ENCODE data around the gene PHOSPHO1. TPM values are rescaled to one million over a fixed set of nuclear protein-coding genes. Genes with fewer than 3 reads are reported as not detected.
"Not testable (repeated sequence)": the region's sequence is repeated elsewhere in the genome, so short reads cannot be mapped to it uniquely, and the experiment has no call there.

The PHOSPHO1 gene
- total RNA-seq, 1 experiment from 2014 or later = 0.48 TPM

- Histone ChIP-seq H3K4me1 (no peaks in the 10 kb centered on the region), H3K9me3 (no peaks in the 10 kb centered on the region), H3K27me3 (replicated peaks; ENCODE audit: control insufficient read depth, insufficient read depth, low read length) (no peaks in the 10 kb centered on the region; the same call in 1 of the 2 replicates), H3K4me3 (ENCODE audit: low read depth, low read length) (no peak overlapping the region), H3K36me3 (ENCODE audit: control insufficient read depth, insufficient read depth, low read length) (no peaks in the 10 kb centered on the region)
- intact Hi-C loops (cut with micrococcal nuclease; ENCODE audit: unreplicated experiment) = no loop called here
- ChIA-PET CTCF (interaction anchor here (0.9 to 1.2 kb wide), 2 partner anchors 14 to 23 kb away, joined by 4 read pairs; no protein-coding TSS in a partner anchor), POLR2A (no interaction called here)
- BruUV-seq (replicated peaks) = no TSS peak
- H3K4me1 Mint-ChIP-seq (ENCODE audit: low read depth, unreplicated experiment) = no peaks in the 10 kb centered on the region
- no peaks in the 10 kb centered on the region for H3K9me3 Mint-ChIP-seq (ENCODE audit: unreplicated experiment)
- H3K27me3 Mint-ChIP-seq (ENCODE audit: insufficient read depth, unreplicated experiment) = no peaks in the 10 kb centered on the region
- no peak for DNase-seq
- no peak for TF ChIP-seq CTCF (IDR thresholded peaks at IDR 0.05; ENCODE audit: insufficient read depth in 1 of 2, low read depth in 1 of 2, low read length in 1 of 2, severe bottlenecking in 1 of 2, unreplicated experiment in 1 of 2)
- H3K4me3 Mint-ChIP-seq (ENCODE audit: unreplicated experiment) = no peak overlapping the region
- H3K27ac Mint-ChIP-seq (ENCODE audit: unreplicated experiment) = no peak overlapping the region
- no peaks in the 10 kb centered on the region for H3K36me3 Mint-ChIP-seq (ENCODE audit: insufficient read depth, unreplicated experiment)
Measured at GRCh38 chr17:49267912-49268311, 37.3 kb upstream of the PHOSPHO1 start.

GRCh38 chr17:49266233-49266632, 35.6 kb upstream of the PHOSPHO1 start:
- Mint-ChIP-seq H3K4me1 (ENCODE audit: low read depth, unreplicated experiment) (no peaks in the 10 kb centered on the region), H3K9me3 (ENCODE audit: unreplicated experiment) (no peaks in the 10 kb centered on the region), H3K27ac (ENCODE audit: unreplicated experiment) (no peak overlapping the region), H3K4me3 (ENCODE audit: unreplicated experiment) (no peak overlapping the region), H3K27me3 (ENCODE audit: insufficient read depth, unreplicated experiment) (no peaks in the 10 kb centered on the region), H3K36me3 (ENCODE audit: insufficient read depth, unreplicated experiment) (no peaks in the 10 kb centered on the region)
- no peaks in the 10 kb centered on the region for H3K4me1 ChIP-seq
- ChIA-PET CTCF (no interaction called here), POLR2A (no interaction called here)
- H3K9me3 ChIP-seq = no peaks in the 10 kb centered on the region
- no peak for TF ChIP-seq CTCF (IDR thresholded peaks at IDR 0.05; ENCODE audit: insufficient read depth in 1 of 2, low read depth in 1 of 2, low read length in 1 of 2, severe bottlenecking in 1 of 2, unreplicated experiment in 1 of 2)
- DNase-seq = no peak
- no peaks in the 10 kb centered on the region; the same call in 1 of the 2 replicates for H3K27me3 ChIP-seq (replicated peaks; ENCODE audit: control insufficient read depth, insufficient read depth, low read length)
- BruUV-seq (replicated peaks) = no TSS peak
- no peaks in the 10 kb centered on the region for H3K36me3 ChIP-seq (ENCODE audit: control insufficient read depth, insufficient read depth, low read length)
- H3K4me3 ChIP-seq (ENCODE audit: low read depth, low read length) = no peak overlapping the region
- intact Hi-C loops (cut with micrococcal nuclease; ENCODE audit: unreplicated experiment) = no loop called here

GRCh38 chr17:49261540-49261939, 31.0 kb upstream of the PHOSPHO1 start:
- POLR2A ChIA-PET, CTCF ChIA-PET: not testable (repeated sequence)

GRCh38 chr17:49260817-49261291, 30.3 kb upstream of the PHOSPHO1 start:
- Mint-ChIP-seq H3K4me1 (ENCODE audit: low read depth, unreplicated experiment) (no peaks in the 10 kb centered on the region), H3K4me3 (ENCODE audit: unreplicated experiment) (peak overlapping the region; percentile 79), H3K36me3 (ENCODE audit: insufficient read depth, unreplicated experiment) (no peaks in the 10 kb centered on the region), H3K27me3 (ENCODE audit: insufficient read depth, unreplicated experiment) (no peaks in the 10 kb centered on the region), H3K27ac (ENCODE audit: unreplicated experiment) (no peak overlapping the region), H3K9me3 (ENCODE audit: unreplicated experiment) (no peaks in the 10 kb centered on the region)
- intact Hi-C loops (cut with micrococcal nuclease; ENCODE audit: unreplicated experiment) = no loop called here
- peak overlapping the region; percentile 40 for H3K4me3 ChIP-seq (ENCODE audit: low read depth, low read length)
- H3K4me1 ChIP-seq = no peaks in the 10 kb centered on the region
- no peak for DNase-seq
- TF ChIP-seq CTCF (IDR thresholded peaks at IDR 0.05; ENCODE audit: insufficient read depth in 1 of 2, low read depth in 1 of 2, low read length in 1 of 2, severe bottlenecking in 1 of 2, unreplicated experiment in 1 of 2) = no peak
- POLR2A ChIA-PET = no interaction called here
- H3K27me3 ChIP-seq (replicated peaks; ENCODE audit: control insufficient read depth, insufficient read depth, low read length) = no peaks in the 10 kb centered on the region
- H3K36me3 ChIP-seq (ENCODE audit: control insufficient read depth, insufficient read depth, low read length) = no peaks in the 10 kb centered on the region
- no peaks in the 10 kb centered on the region for H3K9me3 ChIP-seq
- CTCF ChIA-PET = interaction anchor here (0.6 to 1.7 kb wide), 3 partner anchors 30 to 76 kb away, joined by 3 to 16 read pairs (median 3); no protein-coding TSS in a partner anchor
- BruUV-seq (replicated peaks) = no TSS peak

More at GRCh38 chr17:49261540-49261939, 31.0 kb upstream of the PHOSPHO1 start:
- H3K27me3 Mint-ChIP-seq (ENCODE audit: insufficient read depth, unreplicated experiment); H3K27ac Mint-ChIP-seq (ENCODE audit: unreplicated experiment); H3K4me1 Mint-ChIP-seq (ENCODE audit: low read depth, unreplicated experiment); H3K27me3 ChIP-seq (replicated peaks; ENCODE audit: control insufficient read depth, insufficient read depth, low read length); H3K4me1 ChIP-seq; DNase-seq; H3K9me3 Mint-ChIP-seq (ENCODE audit: unreplicated experiment); BruUV-seq (replicated peaks); H3K9me3 ChIP-seq; H3K36me3 Mint-ChIP-seq (ENCODE audit: insufficient read depth, unreplicated experiment); H3K4me3 ChIP-seq (ENCODE audit: low read depth, low read length); H3K36me3 ChIP-seq (ENCODE audit: control insufficient read depth, insufficient read depth, low read length); intact Hi-C loops (cut with micrococcal nuclease; ENCODE audit: unreplicated experiment): not testable (repeated sequence)
- H3K4me3 Mint-ChIP-seq (ENCODE audit: unreplicated experiment) = peak overlapping the region; percentile 79
